Vagina (tissue), 2 donors: ENCODE data around the gene SLC23A1.

Experiments
- CTCF ChIP-seq, 3 experiments: fragments of 450-650 bp in 2 of 3; fragments of 200-600 bp in 1 of 3; sonication (generic) in 1 of 3; IDR thresholded peaks; one replicate each; pipeline ENCODE4 v1.5.1; 2017 to 2019; ENCODE audit warnings: antibody characterized with exemption in 3 of 3, mild to moderate bottlenecking in 2 of 3, moderate library complexity in 2 of 3
- POLR2A ChIP-seq, 2 donors: fragments of 450-650 bp; IDR thresholded peaks; one replicate each; pipeline ENCODE4 v1.6.1; 2017; ENCODE audit warnings: antibody characterized with exemption in 2 of 2, mild to moderate bottlenecking in 2 of 2, moderate library complexity in 2 of 2
- POLR2AphosphoS5 ChIP-seq, 2 donors: sonication (generic); formaldehyde crosslinking; IDR thresholded peaks; one replicate each; pipeline ENCODE4 v1.9.0; 2017; ENCODE audit warnings: antibody characterized with exemption in 2 of 2, mild to moderate bottlenecking in 2 of 2, low read depth in 1 of 2; ENCODE audit not compliant: insufficient read depth in 1 of 2

GRCh38 chr5:139416651-139417050 is 33.6 kb upstream of the SLC23A1 start:
- TF ChIP-seq POLR2A (IDR thresholded peaks at IDR 0.05) (no peak), CTCF (IDR thresholded peaks at IDR 0.05) (no peak), POLR2AphosphoS5 (IDR thresholded peaks at IDR 0.05; ENCODE audit: insufficient read depth in 1 of 2, low read depth in 1 of 2) (no peak)
